CD4-positive, alpha-beta T cell treated with Interleukin-4 for 1 hour (primary cell): ENCODE results near the gene MDN1.
"Not testable (repeated sequence)": the region's sequence is repeated elsewhere in the genome, so short reads cannot be mapped to it uniquely, and the experiment has no call there.

ENCODE experiments used
- DNase-seq, 2 donors: peaks; one replicate each; pipeline ENCODE4 v3.0.0-alpha.2; 2020 to 2022

Gene MDN1

DNA sequence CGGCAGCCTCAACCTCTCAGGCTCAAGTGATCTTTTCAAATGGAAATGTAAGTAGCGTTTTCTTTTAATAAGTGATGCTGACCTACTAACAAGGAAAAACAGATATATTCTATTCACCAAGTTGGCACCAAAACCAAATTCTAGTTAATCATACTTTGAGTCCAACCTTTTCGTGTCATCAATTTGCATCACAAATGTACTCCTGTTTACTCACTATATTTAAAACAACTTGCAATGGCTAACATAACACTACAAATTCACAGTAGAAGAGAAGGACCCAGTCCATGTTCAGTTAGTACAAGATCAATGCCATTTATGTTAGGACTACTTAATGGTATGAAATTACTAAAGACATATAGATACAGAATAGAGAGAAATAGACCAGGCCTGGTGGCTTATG lies 50.0 kb downstream of the MDN1 start:
- DNase-seq: no peak

- DNase-seq: no peak
Measured at GRCh38 chr6:89768324-89768723, 51.3 kb downstream of the MDN1 start.

- DNase-seq: no peak
Measured at GRCh38 chr6:89763550-89763949, 56.0 kb downstream of the MDN1 start.

- DNase-seq: no peak
Measured at GRCh38 chr6:89758830-89759229, 60.8 kb downstream of the MDN1 start.

GRCh38 chr6:89750338-89750737 lies 69.3 kb downstream of the MDN1 start:
- DNase-seq: no peak

DNA sequence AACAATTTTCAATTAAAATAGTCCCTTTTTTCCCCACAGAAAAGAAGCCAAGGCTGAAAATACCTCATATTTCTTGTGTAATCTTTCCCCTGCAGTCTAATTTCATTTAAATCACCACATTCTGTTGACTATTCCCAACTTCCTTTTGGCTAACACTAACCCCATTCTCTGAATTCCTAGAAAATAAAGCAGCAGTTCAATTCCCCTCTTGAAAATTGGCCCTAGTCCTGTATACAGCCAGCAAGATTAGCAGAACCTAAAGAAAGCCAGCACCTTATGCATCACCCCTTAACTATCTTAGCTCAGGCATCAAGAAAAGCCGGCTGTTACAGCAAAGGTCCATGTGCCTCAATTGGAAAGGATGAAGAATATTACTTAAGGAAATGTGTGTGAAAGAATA lies 69.7 kb downstream of the MDN1 start:
- DNase-seq: no peak

GRCh38 chr6:89745716-89746115 lies 73.9 kb downstream of the MDN1 start:
- no peak for DNase-seq

DNA sequence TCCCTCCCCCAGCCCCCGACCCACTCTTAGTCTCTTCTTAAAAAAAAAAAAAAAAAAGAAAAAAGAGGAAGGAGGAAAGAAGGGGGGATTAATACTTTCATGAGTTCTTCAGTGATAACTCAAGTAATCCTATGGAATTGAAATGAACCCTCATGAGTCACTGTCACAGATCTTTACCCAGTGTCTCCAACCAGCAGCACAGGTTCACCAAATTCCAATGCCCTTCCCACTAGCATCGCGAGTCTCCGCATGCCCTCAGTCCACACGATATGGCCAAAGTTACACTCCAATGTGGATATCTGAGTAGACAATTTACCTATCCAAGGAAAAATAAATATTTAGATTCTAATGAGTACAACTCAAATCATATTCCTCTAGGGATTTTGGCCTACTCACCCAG lies 74.5 kb downstream of the MDN1 start:
- no peak for DNase-seq

DNA sequence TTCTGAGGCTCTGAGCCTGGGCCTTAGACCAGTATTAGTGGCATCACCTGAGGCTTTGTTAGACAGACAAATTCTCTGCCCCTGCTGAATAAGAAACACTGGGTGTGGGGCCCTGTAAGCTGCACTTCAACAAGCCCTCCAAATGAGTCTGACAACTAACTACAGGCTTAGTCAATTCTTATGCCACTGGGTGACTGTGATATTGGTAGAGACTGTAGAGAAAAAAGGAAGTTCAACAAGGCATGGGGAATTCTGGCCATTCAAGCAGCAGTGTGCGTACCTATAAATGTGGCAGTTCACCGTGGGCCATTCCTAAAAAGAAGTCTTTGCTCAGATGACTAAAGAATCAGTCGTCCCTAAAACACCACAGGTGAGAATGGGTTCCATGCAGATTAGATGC lies 82.7 kb downstream of the MDN1 start:
- DNase-seq: no peak

GRCh38 chr6:89734526-89734925 lies 85.1 kb downstream of the MDN1 start:
- no peak for DNase-seq

GRCh38 chr6:89731924-89732567 lies 87.5 kb downstream of the MDN1 start:
- no peak for DNase-seq

DNA sequence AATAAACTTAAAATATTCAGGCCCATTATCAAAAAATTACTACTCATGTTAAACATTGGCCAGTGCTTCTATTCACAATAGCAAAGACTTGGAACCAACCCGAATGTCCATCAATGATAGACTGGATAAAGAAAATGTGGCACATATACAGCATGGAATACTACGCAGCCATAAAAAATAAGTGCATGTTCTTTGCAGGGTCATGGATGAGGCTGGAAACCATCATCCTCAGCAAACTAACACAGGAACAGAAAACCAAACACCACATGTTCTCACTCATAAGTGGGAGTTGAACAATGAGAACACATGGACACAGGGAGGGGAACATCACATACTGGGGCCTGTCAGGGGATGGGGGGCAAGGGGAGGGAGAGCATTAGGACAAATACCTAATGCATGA lies 88.3 kb downstream of the MDN1 start:
- not testable (repeated sequence) for DNase-seq

GRCh38 chr6:89729818-89730217 lies 89.8 kb downstream of the MDN1 start:
- no peak for DNase-seq

GRCh38 chr6:89727501-89727900 lies 92.1 kb downstream of the MDN1 start:
- no peak for DNase-seq

- no peak for DNase-seq
Measured at GRCh38 chr6:89724981-89725380, 94.6 kb downstream of the MDN1 start.

- no peak for DNase-seq
Measured at GRCh38 chr6:89723046-89723445, 96.5 kb downstream of the MDN1 start.

- DNase-seq: no peak
Measured at GRCh38 chr6:89716532-89716931, 103.1 kb downstream of the MDN1 start.

GRCh38 chr6:89711801-89712200 lies 107.8 kb downstream of the MDN1 start:
- DNase-seq: no peak

- DNase-seq: no peak
Measured at GRCh38 chr6:89708316-89708715, 111.3 kb downstream of the MDN1 start.

GRCh38 chr6:89707766-89708165 lies 111.8 kb downstream of the MDN1 start:
- DNase-seq: no peak

GRCh38 chr6:89706121-89706520 lies 113.5 kb downstream of the MDN1 start:
- DNase-seq: no peak

DNA sequence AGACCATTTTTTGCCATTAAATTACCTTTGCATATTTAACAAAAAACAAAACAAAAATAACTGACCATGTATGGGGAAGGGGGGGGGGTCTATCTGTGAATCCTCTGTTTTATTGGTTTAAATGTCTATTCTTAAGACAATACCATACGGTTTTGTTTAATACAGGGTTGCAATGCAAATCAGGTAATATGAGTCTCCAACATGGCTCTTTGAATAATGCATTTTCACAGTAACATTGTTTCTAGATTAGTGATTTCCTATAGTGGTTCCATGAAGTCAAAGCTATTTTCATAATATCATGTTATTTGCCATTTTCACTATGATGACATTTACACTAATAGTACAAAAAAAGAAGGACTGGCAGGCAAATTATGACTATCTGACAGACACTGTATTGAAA lies 116.3 kb downstream of the MDN1 start:
- DNase-seq: no peak

DNA sequence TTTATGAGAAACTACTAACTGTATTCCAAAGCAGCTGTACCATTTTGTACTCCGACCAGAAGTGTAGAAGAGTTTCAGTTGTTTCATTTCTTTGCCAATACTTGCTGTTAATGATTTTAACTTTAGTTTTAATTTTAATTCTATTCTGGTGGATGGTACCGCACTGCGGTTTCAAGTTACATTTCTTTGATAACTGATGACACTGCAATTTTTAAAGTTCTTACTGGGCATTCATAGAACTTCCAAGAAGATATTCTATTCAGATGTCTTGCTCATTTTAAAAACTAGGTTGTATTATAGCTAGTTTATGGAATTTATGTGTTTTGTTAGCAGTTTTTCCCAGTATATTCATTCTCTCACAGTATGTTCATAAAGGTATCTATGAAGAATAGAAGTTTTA lies 117.2 kb downstream of the MDN1 start:
- no peak for DNase-seq

GRCh38 chr6:89695667-89696066 lies 123.9 kb downstream of the MDN1 start:
- no peak for DNase-seq

DNA sequence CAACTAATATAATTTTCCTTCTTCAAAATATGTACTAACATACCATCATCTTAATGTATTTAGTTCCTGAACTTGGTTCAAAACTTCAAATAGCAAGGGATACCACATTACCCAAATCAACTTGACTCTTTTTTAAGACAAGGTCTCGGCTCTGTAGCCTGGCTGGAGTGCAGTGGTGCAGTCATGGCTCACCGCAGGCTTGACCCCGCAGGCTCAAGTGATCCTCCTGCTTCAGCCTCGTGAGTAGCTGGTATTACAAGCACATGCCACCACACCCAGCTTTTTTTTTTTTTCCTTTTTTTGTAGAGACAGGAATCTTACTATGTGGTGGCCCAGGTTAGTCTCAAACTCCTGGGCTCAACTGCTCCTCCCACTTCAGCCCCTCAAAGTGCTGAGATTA lies 125.2 kb downstream of the MDN1 start:
- DNase-seq: no peak

DNA sequence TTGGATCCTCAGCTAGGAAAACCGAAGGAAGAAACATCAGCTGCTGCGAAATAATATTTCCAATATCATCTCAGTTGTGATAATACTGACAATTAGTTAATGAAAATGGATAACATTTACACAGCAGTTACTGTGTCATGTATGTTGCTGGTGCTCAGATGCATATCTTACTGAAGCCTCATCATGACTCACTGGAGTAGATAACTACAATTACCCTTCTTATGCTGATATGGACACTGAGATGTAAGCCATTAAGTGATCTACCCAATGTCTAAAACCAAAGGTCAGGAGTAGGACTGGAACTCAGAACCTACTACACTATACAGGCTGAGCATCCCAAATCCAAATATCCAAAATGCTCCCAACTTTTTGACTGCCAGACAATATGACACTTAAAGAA lies 126.4 kb downstream of the MDN1 start:
- no peak for DNase-seq
